Fibroblast of skin of back (primary cell): ENCODE data around the gene PKD1L1.
"Not testable (repeated sequence)": the region's sequence is repeated elsewhere in the genome, so short reads cannot be mapped to it uniquely, and the experiment has no call there.

Source experiments
- DNase-seq: peaks from one replicate; pipeline ENCODE4 v3.0.0-alpha.2; 2013

The PKD1L1 gene

GRCh38 chr7:47814905-47815613 is 133.2 kb downstream of the PKD1L1 start:
- peak; percentile 40 for DNase-seq

- DNase-seq, result no peak
Measured at GRCh38 chr7:47813620-47814260, 134.5 kb downstream of the PKD1L1 start.

GRCh38 chr7:47812429-47813136 is 135.7 kb downstream of the PKD1L1 start:
- DNase-seq, result no peak

- no peak for DNase-seq
Measured at GRCh38 chr7:47811632-47812380, 136.5 kb downstream of the PKD1L1 start.

GRCh38 chr7:47809387-47809786 is 138.9 kb downstream of the PKD1L1 start:
- DNase-seq, result no peak

GRCh38 chr7:47808321-47808720 is 139.9 kb downstream of the PKD1L1 start:
- DNase-seq, result no peak

GRCh38 chr7:47807756-47808155 is 140.5 kb downstream of the PKD1L1 start:
- no peak for DNase-seq

- DNase-seq, result no peak
Measured at GRCh38 chr7:47807126-47807525, 141.1 kb downstream of the PKD1L1 start.

GRCh38 chr7:47806701-47807103 is 141.6 kb downstream of the PKD1L1 start:
- no peak for DNase-seq

- peak; percentile 32 for DNase-seq
Measured at GRCh38 chr7:47804767-47805545, 143.3 kb downstream of the PKD1L1 start.

GRCh38 chr7:47803846-47804245 is 144.4 kb downstream of the PKD1L1 start:
- no peak for DNase-seq

- DNase-seq, result no peak
Measured at GRCh38 chr7:47803025-47803424, 145.2 kb downstream of the PKD1L1 start.

- DNase-seq, result no peak
Measured at GRCh38 chr7:47801423-47801822, 146.8 kb downstream of the PKD1L1 start.

- DNase-seq, result peak; percentile 39
Measured at GRCh38 chr7:47799524-47799923, 148.7 kb downstream of the PKD1L1 start.

GRCh38 chr7:47796347-47796746 is 151.9 kb downstream of the PKD1L1 start:
- DNase-seq, result peak; percentile 27

GRCh38 chr7:47795631-47796030 is 152.6 kb downstream of the PKD1L1 start:
- peak; percentile 97 for DNase-seq

GRCh38 chr7:47795126-47795525 is 153.1 kb downstream of the PKD1L1 start:
- peak; percentile 44 for DNase-seq

GRCh38 chr7:47794016-47794415 is 154.2 kb downstream of the PKD1L1 start:
- DNase-seq, result no peak

GRCh38 chr7:47793186-47793585 is 155.1 kb downstream of the PKD1L1 start:
- DNase-seq, result not testable (repeated sequence)

GRCh38 chr7:47792521-47793121 is 155.6 kb downstream of the PKD1L1 start:
- peak; percentile 49 for DNase-seq

- DNase-seq, result no peak
Measured at GRCh38 chr7:47791682-47792081, 156.6 kb downstream of the PKD1L1 start.

- DNase-seq, result no peak
Measured at GRCh38 chr7:47788083-47788482, 160.2 kb downstream of the PKD1L1 start.
